Neuronal stem cell (in vitro differentiated cells): ENCODE data around the gene PAPPA.

Experiments
- DNase-seq: peaks from one replicate; pipeline ENCODE4 v3.0.0-alpha.2; 2013; ENCODE audit warnings: low spot score
- H2AFZ ChIP-seq: one replicate; pipeline ENCODE4 v1.6.1; 2013; ENCODE audit warnings: mild to moderate bottlenecking, low read length, inconsistent platforms
- H2AK5ac ChIP-seq: 2 replicates; pipeline ENCODE4 v1.6.1; 2013; ENCODE audit warnings: low read depth, mild to moderate bottlenecking, inconsistent platforms, low read length, moderate library complexity, mixed read lengths
- H2BK120ac ChIP-seq: 2 replicates; pipeline ENCODE4 v1.6.1; 2013; ENCODE audit warnings: low read depth, mild to moderate bottlenecking, inconsistent platforms, low read length, moderate library complexity, mixed read lengths
- H2BK12ac ChIP-seq: one replicate; pipeline ENCODE4 v1.6.1; 2013; ENCODE audit warnings: low read length, inconsistent platforms
- H2BK15ac ChIP-seq: 2 replicates; pipeline ENCODE4 v1.6.1; 2013; ENCODE audit warnings: mild to moderate bottlenecking, low read length, inconsistent platforms, mixed read lengths
- H2BK5ac ChIP-seq: one replicate; pipeline ENCODE4 v1.6.1; 2013; ENCODE audit warnings: inconsistent platforms, mild to moderate bottlenecking, low read length, moderate library complexity
- H3K14ac ChIP-seq: one replicate; pipeline ENCODE4 v1.6.1; 2013; ENCODE audit warnings: low read length, inconsistent platforms
- H3K18ac ChIP-seq: 2 replicates; pipeline ENCODE4 v1.6.1; 2013; ENCODE audit warnings: low read length, inconsistent platforms
- H3K23ac ChIP-seq: 2 replicates; pipeline ENCODE4 v1.6.1; 2013; ENCODE audit warnings: low read depth, mild to moderate bottlenecking, mixed read lengths, low read length, inconsistent platforms; ENCODE audit not compliant: poor library complexity
- H3K27ac ChIP-seq: replicated peaks from 3 replicates; pipeline ENCODE4 v1.5.1; 2013; ENCODE audit warnings: low read length, inconsistent platforms
- H3K27me3 ChIP-seq, 3 experiments: 2 replicates each; pipeline ENCODE4 v1.6.1; 2013; ENCODE audit warnings: low read length in 3 of 3, mild to moderate bottlenecking in 2 of 3, inconsistent platforms in 1 of 3, low read depth in 1 of 3, mixed read lengths in 1 of 3, moderate library complexity in 1 of 3; ENCODE audit not compliant: control insufficient read depth in 3 of 3, insufficient read depth in 3 of 3
- H3K36me3 ChIP-seq, 2 donors: replicated peaks in 1 of 2; 2 replicates each; pipeline ENCODE4 v1.6.1; 2013; ENCODE audit warnings: low read length in 2 of 2; ENCODE audit not compliant: control insufficient read depth in 2 of 2, insufficient read depth in 2 of 2
- H3K4ac ChIP-seq: 2 replicates; pipeline ENCODE4 v1.6.1; 2013; ENCODE audit warnings: inconsistent platforms, mild to moderate bottlenecking, low read length, moderate library complexity
- H3K4me1 ChIP-seq, 2 donors: 1 replicate in 1 of 2; 2 replicates in 1 of 2; pipeline ENCODE4 v1.6.1; 2013; ENCODE audit warnings: low read length in 2 of 2, low read depth in 1 of 2; ENCODE audit not compliant: control insufficient read depth in 2 of 2, insufficient read depth in 1 of 2
- H3K4me2 ChIP-seq: one replicate; pipeline ENCODE4 v1.6.1; 2013; ENCODE audit warnings: mild to moderate bottlenecking, low read length, inconsistent platforms; ENCODE audit not compliant: insufficient read depth, poor library complexity, severe bottlenecking
- H3K4me3 ChIP-seq, 2 donors: 2 replicates each; pipeline ENCODE4 v1.5.1; 2013; ENCODE audit warnings: low read length in 2 of 2, mild to moderate bottlenecking in 2 of 2, inconsistent platforms in 1 of 2, moderate library complexity in 1 of 2
- H3K79me1 ChIP-seq: one replicate; pipeline ENCODE4 v1.6.1; 2013; ENCODE audit warnings: low read depth, mild to moderate bottlenecking, inconsistent platforms, low read length, moderate library complexity
- H3K9ac ChIP-seq: one replicate; pipeline ENCODE4 v1.6.1; 2013; ENCODE audit warnings: mild to moderate bottlenecking, low read depth, low read length, inconsistent platforms; ENCODE audit not compliant: poor library complexity
- H3K9me3 ChIP-seq, 2 donors: replicated peaks in 1 of 2; 2 replicates each; pipeline versions ENCODE3 to v1.6.1; 2013; ENCODE audit warnings: low read length in 2 of 2, mild to moderate bottlenecking in 2 of 2, inconsistent platforms in 1 of 2, low read depth in 1 of 2, mixed read lengths in 1 of 2, moderate library complexity in 1 of 2; ENCODE audit not compliant: control insufficient read depth in 2 of 2, insufficient read depth in 1 of 2
- H4K8ac ChIP-seq: one replicate; pipeline ENCODE4 v1.6.1; 2013; ENCODE audit warnings: low read depth, mild to moderate bottlenecking, inconsistent platforms, low read length, moderate library complexity
- H4K91ac ChIP-seq: one replicate; pipeline ENCODE4 v1.6.1; 2013; ENCODE audit warnings: low read length, low read depth, mild to moderate bottlenecking, inconsistent platforms; ENCODE audit not compliant: poor library complexity
- WGBS, 2 donors: extraction: QIAGEN DNeasy Blood & Tissue Kit; methylation state at CpG; one replicate each; pipeline ENCODE4 v1.1.7; 2013; ENCODE audit warnings: missing lambda C conversion rate in 2 of 2, mixed read lengths in 1 of 2; ENCODE audit not compliant: insufficient read length in 2 of 2, insufficient replicate concordance in 1 of 2; ENCODE audit errors: extremely low coverage in 2 of 2; 5-methylcytosine and 5-hydroxymethylcytosine counted together

The PAPPA gene

DNA sequence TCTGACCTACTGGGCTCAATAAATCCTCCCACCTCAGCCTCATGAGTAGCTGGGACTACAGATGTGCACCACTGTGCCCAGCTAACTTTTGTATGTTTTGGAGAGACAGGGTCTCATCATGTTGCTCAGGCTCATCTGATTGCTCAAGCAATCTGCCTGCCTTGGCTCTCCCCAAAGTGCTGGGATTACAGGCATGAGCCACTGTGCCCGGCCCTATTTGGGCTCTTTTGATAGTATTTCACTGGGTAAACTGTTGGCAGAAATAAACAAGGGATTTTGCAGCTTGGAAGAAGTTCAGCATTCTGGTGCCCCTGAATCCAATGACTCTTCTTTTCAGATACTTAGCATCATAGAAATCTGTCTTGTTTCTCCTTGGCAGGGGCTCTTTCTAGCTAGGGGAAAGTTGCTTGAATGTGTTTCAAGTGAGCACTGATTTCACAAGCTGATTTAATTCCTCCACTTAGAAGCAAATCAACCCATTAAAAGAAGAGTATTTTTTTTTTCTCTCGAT is 146.8 kb downstream of the PAPPA start:
- no peak overlapping the region for H2AK5ac ChIP-seq
- H2BK15ac ChIP-seq, result no peak overlapping the region
- H2AFZ ChIP-seq, result no peak overlapping the region
- H3K23ac ChIP-seq, result no peak overlapping the region
- H3K14ac ChIP-seq, result no peak overlapping the region
- no peak overlapping the region for H3K4ac ChIP-seq
- DNase-seq, result no peak
- no peak overlapping the region for H4K91ac ChIP-seq
- H3K27ac ChIP-seq, result no peak overlapping the region
- no peak overlapping the region for H2BK120ac ChIP-seq
- no peak overlapping the region for H3K4me3 ChIP-seq
- no peaks in the 10 kb centered on the region for H3K27me3 ChIP-seq
- WGBS, 2 donors, result no CpG with 5 or more reads among the region's 2 CpGs
- no peak overlapping the region for H2BK12ac ChIP-seq
- H3K4me2 ChIP-seq, result no peak overlapping the region
- H3K9me3 ChIP-seq, result no peaks in the 10 kb centered on the region
- H3K4me1 ChIP-seq, result peaks cover 5 to 28% of the 10 kb centered on the region in 2 donors
- H2BK5ac ChIP-seq, result no peak overlapping the region
- no peaks in the 10 kb centered on the region for H3K79me1 ChIP-seq
- H4K8ac ChIP-seq, result no peak overlapping the region
- H3K9ac ChIP-seq, result no peak overlapping the region
- H3K18ac ChIP-seq, result no peak overlapping the region
- peaks cover 0 to 23% of the 10 kb centered on the region in 2 donors for H3K36me3 ChIP-seq

DNA sequence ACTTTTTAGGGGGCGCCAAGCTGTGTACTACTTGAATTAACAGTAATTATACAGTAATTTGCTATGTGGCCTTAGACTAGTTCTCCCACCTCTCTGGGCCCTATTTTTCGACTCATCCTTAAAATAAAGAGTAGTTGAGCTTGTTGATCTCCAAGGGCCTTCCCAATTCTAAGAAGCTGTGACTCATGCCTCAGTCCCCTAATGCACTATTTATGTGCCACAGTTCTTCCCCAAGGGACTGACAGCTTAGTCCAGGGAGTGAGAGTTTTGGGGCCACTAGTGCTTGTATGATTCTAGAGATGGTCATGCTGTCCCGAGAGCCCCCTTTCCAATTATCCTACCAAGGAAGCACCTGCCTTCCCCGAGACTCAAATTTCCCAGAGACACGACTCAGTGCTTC is 149.7 kb downstream of the PAPPA start:
- Histone ChIP-seq H3K4ac (no peak overlapping the region), H3K27me3 (no peaks in the 10 kb centered on the region), H3K9me3 (no peaks in the 10 kb centered on the region), H2AFZ (no peak overlapping the region), H3K14ac (no peak overlapping the region), H2BK12ac (no peak overlapping the region), H4K91ac (no peak overlapping the region), H3K27ac (no peak overlapping the region), H3K4me2 (no peak overlapping the region), H3K79me1 (no peaks in the 10 kb centered on the region), H3K36me3 (peaks cover 0 to 29% of the 10 kb centered on the region in 2 donors), H2BK5ac (no peak overlapping the region), H2BK120ac (no peak overlapping the region), H3K18ac (no peak overlapping the region), H3K9ac (no peak overlapping the region), H3K4me3 (no peak overlapping the region), H4K8ac (no peak overlapping the region), H2BK15ac (no peak overlapping the region), H3K4me1 (peaks cover 5 to 27% of the 10 kb centered on the region in 2 donors), H3K23ac (no peak overlapping the region), H2AK5ac (no peak overlapping the region)
- no peak for DNase-seq
- WGBS, 2 donors, result no CpG with 5 or more reads among the region's 5 CpGs

- Histone ChIP-seq H2BK12ac (no peak overlapping the region), H3K14ac (no peak overlapping the region), H3K4me1 (peaks cover 5 to 19% of the 10 kb centered on the region in 2 donors), H3K4ac (no peak overlapping the region), H3K18ac (no peak overlapping the region), H4K91ac (no peak overlapping the region), H3K27me3 (no peaks in the 10 kb centered on the region), H2BK15ac (no peak overlapping the region), H3K36me3 (peaks cover 0 to 29% of the 10 kb centered on the region in 2 donors), H3K79me1 (no peaks in the 10 kb centered on the region), H2AFZ (no peak overlapping the region), H3K9ac (no peak overlapping the region), H3K27ac (no peak overlapping the region), H4K8ac (no peak overlapping the region), H3K4me2 (no peak overlapping the region), H2BK120ac (no peak overlapping the region), H3K23ac (no peak overlapping the region), H3K9me3 (no peaks in the 10 kb centered on the region), H2BK5ac (no peak overlapping the region), H3K4me3 (no peak overlapping the region), H2AK5ac (no peak overlapping the region)
- DNase-seq, result no peak
- no CpG with 5 or more reads among the region's 3 CpGs for WGBS, 2 donors
Observed at GRCh38 chr9:116303886-116304538, 150.4 kb downstream of the PAPPA start.

- H2AK5ac ChIP-seq, result no peak overlapping the region
- DNase-seq, result no peak
- H2BK5ac ChIP-seq, result no peak overlapping the region
- H2AFZ ChIP-seq, result no peak overlapping the region
- H3K9me3 ChIP-seq, result no peaks in the 10 kb centered on the region
- no CpG with 5 or more reads among the region's 5 CpGs for WGBS, 2 donors
- no peak overlapping the region for H3K4ac ChIP-seq
- H3K18ac ChIP-seq, result peak overlapping the region; percentile 69
- H3K27ac ChIP-seq, result no peak overlapping the region
- H3K4me3 ChIP-seq, result no peak overlapping the region
- no peak overlapping the region for H4K91ac ChIP-seq
- H2BK15ac ChIP-seq, result no peak overlapping the region
- no peak overlapping the region for H3K14ac ChIP-seq
- no peak overlapping the region for H3K23ac ChIP-seq
- peaks cover 5 to 13% of the 10 kb centered on the region in 2 donors for H3K4me1 ChIP-seq
- peaks cover 0 to 31% of the 10 kb centered on the region in 2 donors for H3K36me3 ChIP-seq
- no peak overlapping the region for H3K9ac ChIP-seq
- H3K4me2 ChIP-seq, result no peak overlapping the region
- H2BK120ac ChIP-seq, result no peak overlapping the region
- H2BK12ac ChIP-seq, result no peak overlapping the region
- H3K27me3 ChIP-seq, result no peaks in the 10 kb centered on the region
- H4K8ac ChIP-seq, result no peak overlapping the region
- H3K79me1 ChIP-seq, result no peaks in the 10 kb centered on the region
Observed at GRCh38 chr9:116304761-116305160, 151.2 kb downstream of the PAPPA start.
